CD4-positive, alpha-beta T cell treated with Interleukin-4 for 4 hours (primary cell): ENCODE data around the gene TNS2.
"Not testable (repeated sequence)": the region's sequence is repeated elsewhere in the genome, so short reads cannot be mapped to it uniquely, and the experiment has no call there.

Source experiments
- DNase-seq: peaks from one replicate; pipeline ENCODE4 v3.0.0-alpha.2; 2020

TNS2 gene

DNA sequence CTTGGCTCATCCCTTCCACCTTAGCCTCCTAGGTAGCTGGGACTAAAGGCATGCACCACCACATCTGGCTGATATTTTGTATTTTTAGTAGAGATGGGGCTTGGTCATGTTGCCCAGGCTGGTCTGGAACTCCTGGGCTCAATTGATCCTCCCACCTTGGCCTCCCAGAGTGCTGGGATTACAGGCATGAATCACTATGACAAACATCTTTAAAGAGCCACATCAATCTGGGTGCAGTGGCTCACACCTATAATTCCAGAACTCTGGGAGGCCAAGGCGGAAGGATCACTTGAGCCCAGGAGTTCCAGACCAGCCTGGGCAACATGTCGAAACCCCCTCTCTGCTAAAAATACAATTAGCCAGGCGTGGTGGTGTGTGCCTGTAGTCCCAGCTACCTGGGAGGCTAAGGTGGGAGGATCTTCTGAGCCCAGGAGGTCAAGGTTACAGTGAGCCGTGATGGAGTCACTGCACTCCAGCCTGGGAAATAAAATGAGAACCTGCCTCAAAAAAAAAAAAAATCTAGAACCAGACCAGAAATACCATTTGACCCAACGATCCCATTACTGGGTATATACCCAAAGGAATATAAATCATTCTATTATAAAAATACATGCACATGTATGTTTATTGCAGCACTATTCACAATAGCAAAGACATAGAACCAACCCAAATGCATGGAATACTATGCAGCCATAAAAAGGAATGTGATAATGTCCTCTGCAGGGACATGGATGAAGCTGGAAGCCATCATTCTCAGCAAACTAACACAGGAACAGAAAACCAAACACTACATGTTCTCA, 45.1 kb downstream of the TNS2 start:
- not testable (repeated sequence) for DNase-seq

DNA sequence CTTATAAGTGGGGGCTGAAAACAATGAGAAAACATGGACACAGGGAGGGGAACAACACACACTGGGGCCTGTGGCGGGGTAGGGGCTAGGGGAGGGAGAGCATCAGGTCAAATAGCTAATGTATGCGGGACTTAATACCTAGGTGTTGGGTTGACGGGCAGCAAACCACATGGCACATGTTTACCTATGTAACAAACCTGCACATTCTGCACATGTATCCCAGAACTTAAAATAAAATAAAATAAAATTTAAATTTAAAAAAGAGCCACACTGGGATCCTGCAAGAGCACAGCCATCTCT, 45.7 kb downstream of the TNS2 start:
- not testable (repeated sequence) for DNase-seq

DNA sequence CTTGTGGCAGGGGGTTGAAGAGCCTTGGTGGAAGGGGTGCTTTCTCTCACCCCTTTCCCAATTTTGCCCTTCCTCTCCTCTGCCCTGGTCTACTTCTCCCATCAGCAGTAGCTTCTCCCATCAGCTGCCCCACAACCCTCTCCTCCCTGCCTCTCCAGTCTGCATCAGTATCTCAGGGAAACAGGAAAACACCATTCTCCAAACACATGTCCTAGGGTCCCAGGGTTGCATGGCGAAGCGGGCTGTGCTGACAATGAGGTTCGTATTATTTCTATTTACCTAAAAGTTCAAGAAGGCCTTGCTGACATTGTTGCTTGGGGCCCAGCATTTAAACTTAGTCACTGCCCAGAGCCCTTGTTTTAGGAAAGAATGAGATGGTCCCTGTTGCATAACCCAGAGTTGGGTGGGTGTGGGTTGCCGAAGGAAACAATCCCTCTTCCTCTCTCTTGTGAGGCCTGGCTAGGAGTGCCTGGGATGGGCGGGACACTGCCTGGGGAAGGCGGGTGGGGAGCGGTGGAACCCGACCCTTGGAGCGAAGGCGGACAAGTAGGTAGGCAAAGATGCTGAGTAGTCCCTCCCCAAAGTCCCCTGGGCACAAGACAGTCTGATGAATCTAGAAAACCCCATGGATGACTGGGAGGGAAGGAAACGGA, 46.4 kb downstream of the TNS2 start:
- DNase-seq: no peak

GRCh38 chr12:53096759-53097158, 46.9 kb downstream of the TNS2 start:
- DNase-seq: no peak

GRCh38 chr12:53097207-53097563, 47.3 kb downstream of the TNS2 start:
- no peak for DNase-seq

DNA sequence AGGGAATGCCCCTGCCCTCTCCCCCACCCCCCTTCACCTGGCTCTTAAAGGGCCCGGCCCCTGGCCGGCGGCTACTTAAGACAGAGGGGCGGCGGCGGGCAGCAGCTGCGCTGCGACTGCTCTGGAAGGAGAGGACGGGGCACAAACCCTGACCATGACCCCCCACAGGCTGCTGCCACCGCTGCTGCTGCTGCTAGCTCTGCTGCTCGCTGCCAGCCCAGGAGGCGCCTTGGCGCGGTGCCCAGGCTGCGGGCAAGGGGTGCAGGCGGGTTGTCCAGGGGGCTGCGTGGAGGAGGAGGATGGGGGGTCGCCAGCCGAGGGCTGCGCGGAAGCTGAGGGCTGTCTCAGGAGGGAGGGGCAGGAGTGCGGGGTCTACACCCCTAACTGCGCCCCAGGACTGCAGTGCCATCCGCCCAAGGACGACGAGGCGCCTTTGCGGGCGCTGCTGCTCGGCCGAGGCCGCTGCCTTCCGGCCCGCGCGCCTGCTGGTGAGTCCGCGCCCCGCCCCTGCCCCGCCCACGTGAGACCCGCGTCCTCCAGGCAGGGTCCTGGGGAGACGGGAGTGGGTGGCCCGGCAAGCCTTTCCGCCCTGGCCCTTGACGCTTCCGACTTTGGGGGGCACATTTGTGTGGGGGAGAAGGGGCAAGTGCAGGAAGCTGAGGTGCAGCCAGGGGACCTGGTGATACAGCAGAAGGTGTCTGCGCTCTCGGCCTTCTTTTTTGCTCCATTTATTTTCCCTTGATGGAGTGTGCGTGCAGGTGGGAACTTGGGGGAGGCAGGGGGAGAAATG, 47.9 kb downstream of the TNS2 start, which contains the start of gene IGFBP6:
IGFBP6 (plus strand) TSS at position 104 of the 790 bp plus-strand sequence; CDS start at position 155, 51 bp downstream.
- peak; percentile 35 for DNase-seq

GRCh38 chr12:53098354-53098981, 48.6 kb downstream of the TNS2 start:
- peak; percentile 11 for DNase-seq

DNA sequence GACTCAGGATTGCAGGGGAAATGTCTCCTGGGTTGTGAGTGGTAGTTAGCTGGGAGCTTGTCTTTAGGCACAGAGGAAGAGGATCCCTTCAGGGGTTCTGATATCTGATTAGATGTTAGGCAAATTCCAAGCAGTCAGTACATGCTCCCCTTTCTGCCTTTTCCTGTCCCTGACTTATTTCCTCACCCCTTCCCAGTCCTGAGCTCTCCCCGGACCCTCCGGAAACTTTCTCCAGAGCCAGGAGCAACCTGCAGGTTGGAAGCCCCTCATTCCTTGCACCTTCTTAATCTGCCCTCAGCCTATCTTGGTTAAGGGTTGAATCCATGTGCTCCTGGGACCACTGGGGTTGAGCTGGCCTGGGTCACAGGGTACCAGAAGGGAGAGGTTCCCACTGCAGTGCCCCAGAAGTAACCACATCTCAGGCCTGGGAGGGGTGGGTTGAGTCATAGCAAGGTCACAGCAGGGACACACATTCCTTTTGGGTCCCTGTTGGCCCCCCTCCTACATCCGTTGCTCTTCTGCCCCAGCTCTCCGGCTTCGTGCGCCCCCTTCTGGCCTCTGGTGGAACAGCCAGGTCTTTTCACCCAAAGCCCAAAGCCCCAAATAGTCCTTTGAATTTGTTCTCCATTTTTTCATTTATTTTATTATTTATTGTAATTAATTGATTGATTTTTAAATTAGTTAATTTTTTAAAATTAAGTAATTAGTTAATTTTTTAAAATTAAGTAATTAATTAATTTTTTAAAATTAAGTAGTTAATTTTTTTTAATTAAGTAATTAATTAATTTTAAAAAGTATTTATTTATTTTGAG, 49.4 kb downstream of the TNS2 start:
- peak; percentile 84 for DNase-seq

DNA sequence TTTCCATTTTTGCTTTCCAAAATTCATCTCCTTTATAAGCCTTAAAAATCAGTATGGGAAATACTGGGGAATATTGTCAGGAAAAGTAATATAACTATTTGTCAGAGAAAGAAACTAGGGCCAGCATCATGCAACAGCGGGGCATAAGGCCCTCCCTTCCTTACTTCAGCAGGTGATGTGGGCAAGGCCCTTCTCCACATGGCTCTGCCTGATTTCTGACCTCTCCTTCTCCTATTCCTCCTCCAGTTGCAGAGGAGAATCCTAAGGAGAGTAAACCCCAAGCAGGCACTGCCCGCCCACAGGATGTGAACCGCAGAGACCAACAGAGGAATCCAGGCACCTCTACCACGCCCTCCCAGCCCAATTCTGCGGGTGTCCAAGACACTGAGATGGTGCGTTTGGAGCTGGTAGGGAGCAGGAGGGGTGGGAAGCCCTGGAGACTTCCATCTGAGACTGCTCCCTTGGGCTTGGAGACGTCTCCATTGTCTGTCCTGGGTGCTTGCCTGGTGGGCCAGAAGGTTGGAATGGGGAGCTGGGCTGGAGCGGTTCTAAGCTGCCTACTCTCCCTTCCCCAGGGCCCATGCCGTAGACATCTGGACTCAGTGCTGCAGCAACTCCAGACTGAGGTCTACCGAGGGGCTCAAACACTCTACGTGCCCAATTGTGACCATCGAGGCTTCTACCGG, 50.7 kb downstream of the TNS2 start:
- no peak for DNase-seq

DNA sequence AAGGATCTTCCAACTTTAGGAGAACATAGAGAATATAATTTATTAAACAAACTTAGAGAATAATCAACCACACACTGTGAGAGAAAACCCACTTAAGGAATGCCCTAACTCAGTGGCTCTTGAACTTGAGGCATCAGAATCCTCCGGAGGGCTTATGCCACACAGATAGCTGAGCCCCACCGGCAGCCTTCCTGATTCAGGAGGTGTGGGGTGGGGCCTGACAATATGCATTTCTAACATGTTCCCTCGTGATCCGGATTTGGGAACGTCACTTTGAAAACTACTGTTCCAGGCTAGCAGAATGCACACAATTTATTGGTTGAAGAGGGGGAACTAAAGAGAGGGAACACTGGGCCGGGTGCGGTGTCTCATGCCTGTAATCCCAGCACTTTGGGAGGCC, 51.4 kb downstream of the TNS2 start:
- no peak for DNase-seq

- DNase-seq: no peak
Observed at GRCh38 chr12:53101931-53102781, 52.3 kb downstream of the TNS2 start.

- peak; percentile 61 for DNase-seq
Observed at GRCh38 chr12:53102883-53103807, 53.3 kb downstream of the TNS2 start, which contains the start of gene SOAT2. Gene SOAT2 (plus strand): TSS chr12:53103486. CDS start chr12:53103578, 92 bp downstream.

DNA sequence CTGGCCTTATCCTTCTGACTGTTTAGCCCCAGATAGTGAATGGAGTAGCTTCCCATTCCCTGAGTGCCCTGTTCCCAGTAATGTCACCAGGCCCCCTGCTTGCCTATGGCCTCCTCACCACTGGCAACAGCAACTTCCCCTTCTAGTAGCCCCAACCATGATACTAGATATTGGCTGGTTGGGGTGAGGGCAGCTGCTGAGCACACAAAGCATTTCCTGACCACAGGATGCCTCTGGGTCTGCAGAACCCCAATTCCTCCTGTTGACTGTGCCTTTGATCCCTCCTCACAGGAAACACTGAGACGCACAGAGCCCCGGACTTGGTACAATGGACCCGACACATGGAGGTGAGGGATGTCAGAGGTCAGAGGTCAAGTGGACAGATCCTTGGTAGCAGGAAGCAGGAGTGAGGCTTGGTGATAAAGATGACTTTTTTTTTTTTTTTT, 54.0 kb downstream of the TNS2 start:
- DNase-seq: peak; percentile 13

DNA sequence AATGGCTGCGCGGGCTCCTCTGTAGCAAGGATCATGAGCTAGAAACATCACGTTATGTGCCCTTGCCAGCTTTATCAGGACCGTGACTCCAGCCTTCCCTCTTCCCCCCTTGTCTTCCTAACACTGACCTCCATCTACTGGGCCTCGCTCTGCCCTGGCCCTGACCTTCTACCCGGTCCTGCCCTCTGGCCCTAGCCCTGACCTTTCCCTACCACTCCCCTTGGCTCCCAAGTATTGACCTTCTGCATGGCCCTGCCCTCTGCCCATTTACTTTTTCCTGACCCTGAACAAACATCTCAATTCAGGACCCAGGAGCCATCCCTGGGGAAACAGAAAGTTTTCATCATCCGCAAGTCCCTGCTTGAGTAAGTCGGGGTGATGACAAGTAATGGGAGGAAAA, 55.4 kb downstream of the TNS2 start:
- DNase-seq: no peak

- no peak for DNase-seq
Observed at GRCh38 chr12:53105712-53106439, 56.0 kb downstream of the TNS2 start.

DNA sequence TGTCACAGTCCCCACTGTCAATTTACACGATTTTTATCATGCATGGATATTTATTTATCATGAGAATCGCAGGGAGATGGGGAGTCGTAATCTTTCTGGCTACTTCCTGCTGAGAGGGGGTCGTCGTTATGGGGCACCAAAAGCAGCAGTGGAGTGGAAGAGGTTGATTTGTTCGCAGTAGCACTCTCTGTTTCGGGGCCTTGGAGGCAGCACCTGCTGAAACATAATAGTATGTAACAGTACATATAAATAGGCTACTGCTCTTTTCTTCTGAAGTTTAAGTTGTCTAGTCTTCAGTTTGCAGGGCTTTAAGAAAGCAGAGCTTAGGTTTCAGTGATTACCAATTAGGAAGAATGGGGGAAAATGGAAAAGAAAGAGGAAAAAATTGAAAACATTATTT, 57.3 kb downstream of the TNS2 start:
- DNase-seq: no peak

GRCh38 chr12:53112431-53112830, 62.6 kb downstream of the TNS2 start:
- not testable (repeated sequence) for DNase-seq

GRCh38 chr12:53113136-53113705, 63.4 kb downstream of the TNS2 start:
- no peak for DNase-seq
